ENCODE data around the gene IMMT.
A peak's percentile ranks its signal among the peaks of the same experiment; 100 is the strongest.

Gene IMMT

GRCh38 chr2:86227685-86228084 lies 32.4 kb upstream of the IMMT start:
- peak in 1 of 10 donors; percentile 13 for DNase-seq
- intact Hi-C loops (cut with DNase I): loop anchor here (10.0 kb wide), 1 partner anchor 217 kb away; the partner anchor contains the start of gene KDM3A

GRCh38 chr2:86226636-86227520 lies 31.6 kb upstream of the IMMT start:
- intact Hi-C loops (cut with DNase I): loop anchor here (10.0 kb wide), 1 partner anchor 218 kb away; the partner anchor contains the start of gene KDM3A
- peak in 1 of 10 donors; percentile 22 for DNase-seq

GRCh38 chr2:86226070-86226469 lies 30.8 kb upstream of the IMMT start:
- DNase-seq: peak in 1 of 10 donors; percentile 48
- intact Hi-C loops (cut with DNase I): loop anchor here (10.0 kb wide), 1 partner anchor 219 kb away; the partner anchor contains the start of gene KDM3A

GRCh38 chr2:86225581-86225980 lies 30.3 kb upstream of the IMMT start:
- DNase-seq: peak in 9 of 10 donors; percentile 25 to 94 (median 64)
- intact Hi-C loops (cut with DNase I): loop anchor here (10.0 kb wide), 1 partner anchor 219 kb away; the partner anchor contains the start of gene KDM3A

DNA sequence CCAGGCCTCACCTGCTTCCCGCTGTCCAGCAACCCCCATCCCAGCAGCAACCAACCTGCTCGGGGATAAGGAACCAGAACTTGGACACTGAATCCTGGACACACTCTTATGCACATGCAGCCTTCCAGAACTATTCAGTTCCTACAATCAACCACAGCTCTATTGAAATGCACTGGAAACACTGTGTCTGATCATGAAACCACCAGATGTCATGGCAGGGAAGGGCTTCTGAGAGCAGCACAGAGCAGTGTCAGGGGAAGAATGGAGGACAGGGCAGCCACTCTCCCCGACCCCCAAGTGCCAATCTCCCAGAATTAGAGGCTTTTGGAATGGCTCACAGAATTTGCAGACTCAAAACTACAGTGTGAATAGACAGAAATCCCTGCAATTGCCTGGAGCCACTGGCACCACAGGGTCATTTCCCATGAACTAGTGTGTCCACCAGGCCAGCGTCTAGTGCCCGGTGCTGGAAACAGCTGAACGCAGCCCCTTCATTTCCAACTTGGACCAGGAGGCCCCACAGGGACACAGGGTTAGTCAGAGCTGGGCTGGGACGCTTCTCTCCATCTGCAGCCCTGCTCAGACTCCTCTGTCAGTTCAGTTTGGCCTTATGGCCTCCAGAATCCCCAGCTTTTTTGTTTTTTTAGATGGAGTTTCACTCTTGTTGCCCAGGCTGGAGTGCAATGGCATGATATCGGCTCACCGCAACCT lies 29.5 kb upstream of the IMMT start:
- intact Hi-C loops (cut with DNase I): loop anchor here (5.0 to 10.0 kb wide), 3 partner anchors 73 to 220 kb away; partner anchors contain the start of gene KDM3A
- peak in 1 of 10 donors; percentile 80 for DNase-seq

- intact Hi-C loops (cut with DNase I): loop anchor here (5.0 to 10.0 kb wide), 3 partner anchors 73 to 221 kb away; partner anchors contain the start of gene KDM3A
- DNase-seq: peak in 1 of 10 donors; percentile 43
Measured at GRCh38 chr2:86223927-86224560, 28.8 kb upstream of the IMMT start.

- intact Hi-C loops (cut with DNase I): loop anchor here (5.0 to 10.0 kb wide), 3 partner anchors 74 to 221 kb away; partner anchors contain the start of gene KDM3A
- DNase-seq: peak in 8 of 10 donors; percentile 52 to 94 (median 62)
Measured at GRCh38 chr2:86223140-86223926, 28.1 kb upstream of the IMMT start.

GRCh38 chr2:86221066-86221684 lies 25.9 kb upstream of the IMMT start:
- DNase-seq: peak in 7 of 10 donors; percentile 31 to 94 (median 61)
- intact Hi-C loops (cut with DNase I): loop anchor here (5.0 to 10.0 kb wide), 3 partner anchors 76 to 224 kb away; partner anchors contain the start of gene KDM3A

DNA sequence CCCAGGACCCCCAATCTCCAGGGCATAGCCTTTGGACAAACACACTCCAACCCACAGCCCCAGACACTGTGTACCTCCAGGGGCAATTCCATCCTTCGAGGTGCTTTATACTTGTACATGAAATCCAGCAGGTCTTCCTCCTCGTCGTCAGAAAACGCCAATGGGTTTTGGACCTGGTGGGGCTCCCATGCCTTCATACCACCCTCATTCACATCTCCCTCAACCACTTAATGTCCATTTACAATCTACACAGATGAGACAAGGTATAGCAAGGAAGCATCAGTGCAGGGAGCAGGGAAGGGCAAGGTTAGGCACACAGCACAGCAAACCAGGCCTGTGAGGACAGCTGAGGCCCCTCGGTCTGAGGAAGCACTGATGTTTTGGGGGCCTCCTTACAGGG lies 24.6 kb upstream of the IMMT start:
- intact Hi-C loops (cut with DNase I): loop anchor here (5.0 to 10.0 kb wide), 3 partner anchors 77 to 225 kb away; partner anchors contain the start of gene KDM3A
- peak in 1 of 10 donors; percentile 55 for DNase-seq

DNA sequence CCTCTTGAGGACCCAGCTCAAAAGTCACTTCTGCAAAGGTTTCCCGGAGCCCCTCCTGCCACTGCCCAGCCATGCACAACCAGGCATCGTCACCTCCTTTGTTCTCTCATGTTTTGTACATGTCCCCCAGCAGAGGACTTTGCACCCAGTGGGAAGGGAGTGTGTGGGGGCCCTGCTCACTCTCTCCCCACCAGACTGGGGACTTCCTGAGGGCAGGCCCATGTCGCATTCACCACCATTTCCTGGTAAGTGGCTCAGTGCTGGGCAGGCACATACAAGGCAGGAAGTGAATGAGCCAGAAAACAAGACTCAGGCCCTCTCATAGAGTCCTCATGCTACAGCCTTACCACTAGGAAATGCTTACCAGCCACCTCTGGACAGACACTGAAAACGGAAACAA lies 22.9 kb upstream of the IMMT start:
- DNase-seq: peak in 1 of 10 donors; percentile 63
- intact Hi-C loops (cut with DNase I): no loop called here

DNA sequence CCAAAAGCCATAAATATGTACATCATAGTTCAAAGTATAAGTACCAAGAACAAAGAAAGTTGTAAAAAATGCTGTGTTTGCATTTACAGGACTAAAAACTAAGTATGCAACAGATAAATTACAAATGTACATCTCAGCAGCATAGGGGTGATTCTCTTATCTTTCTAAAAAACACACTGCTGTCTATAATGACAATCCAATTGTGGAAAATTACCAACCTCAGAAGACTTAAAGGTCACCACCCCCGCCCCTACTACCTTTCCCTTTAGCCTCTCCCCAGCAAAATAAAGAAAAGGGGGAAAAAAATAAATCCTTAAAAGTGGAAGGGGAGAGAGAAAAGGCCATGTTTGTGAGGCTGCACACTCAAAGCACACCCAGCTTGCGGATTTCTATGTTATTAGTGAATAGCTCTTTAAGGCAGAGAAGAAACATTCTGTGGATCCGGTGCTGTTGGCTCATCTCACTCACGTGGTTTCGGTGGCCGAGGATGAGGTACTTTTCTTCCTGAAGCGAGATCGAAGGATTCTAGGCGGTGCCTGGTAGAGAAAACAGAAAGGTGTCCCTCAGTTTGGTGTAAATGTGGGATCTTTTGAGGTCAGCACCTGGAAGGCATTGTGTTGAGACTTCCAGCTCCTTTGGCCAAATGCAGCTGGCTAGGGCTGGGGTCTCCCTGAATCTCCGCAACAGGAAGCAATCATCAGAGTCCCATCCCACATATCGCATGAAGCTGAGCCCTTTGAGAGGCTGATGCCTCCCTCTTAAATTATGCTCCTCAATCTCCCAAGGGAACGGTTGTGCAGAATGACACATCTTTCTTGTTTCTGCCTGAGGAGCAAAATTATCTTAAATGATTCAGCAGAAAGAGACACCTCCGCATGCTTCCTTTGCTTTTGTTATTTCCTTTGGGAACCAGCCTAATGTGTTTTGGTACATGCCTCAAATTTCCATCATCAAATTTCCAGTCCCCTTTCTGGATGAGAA lies 21.6 kb upstream of the IMMT start:
- peak in 4 of 10 donors; percentile 31 to 86 (median 53) for DNase-seq
- intact Hi-C loops (cut with DNase I): no loop called here

GRCh38 chr2:86214503-86214832 lies 19.2 kb upstream of the IMMT start:
- intact Hi-C loops (cut with DNase I): no loop called here
- no peak for DNase-seq

- peak in 1 of 10 donors; percentile 79 for DNase-seq
- intact Hi-C loops (cut with DNase I): no loop called here
Measured at GRCh38 chr2:86213699-86214502, 18.6 kb upstream of the IMMT start.

GRCh38 chr2:86213056-86213455 lies 17.8 kb upstream of the IMMT start:
- no peak for DNase-seq
- intact Hi-C loops (cut with DNase I): no loop called here

- DNase-seq: no peak
- intact Hi-C loops (cut with DNase I): no loop called here
Measured at GRCh38 chr2:86211796-86212188, 16.5 kb upstream of the IMMT start.

DNA sequence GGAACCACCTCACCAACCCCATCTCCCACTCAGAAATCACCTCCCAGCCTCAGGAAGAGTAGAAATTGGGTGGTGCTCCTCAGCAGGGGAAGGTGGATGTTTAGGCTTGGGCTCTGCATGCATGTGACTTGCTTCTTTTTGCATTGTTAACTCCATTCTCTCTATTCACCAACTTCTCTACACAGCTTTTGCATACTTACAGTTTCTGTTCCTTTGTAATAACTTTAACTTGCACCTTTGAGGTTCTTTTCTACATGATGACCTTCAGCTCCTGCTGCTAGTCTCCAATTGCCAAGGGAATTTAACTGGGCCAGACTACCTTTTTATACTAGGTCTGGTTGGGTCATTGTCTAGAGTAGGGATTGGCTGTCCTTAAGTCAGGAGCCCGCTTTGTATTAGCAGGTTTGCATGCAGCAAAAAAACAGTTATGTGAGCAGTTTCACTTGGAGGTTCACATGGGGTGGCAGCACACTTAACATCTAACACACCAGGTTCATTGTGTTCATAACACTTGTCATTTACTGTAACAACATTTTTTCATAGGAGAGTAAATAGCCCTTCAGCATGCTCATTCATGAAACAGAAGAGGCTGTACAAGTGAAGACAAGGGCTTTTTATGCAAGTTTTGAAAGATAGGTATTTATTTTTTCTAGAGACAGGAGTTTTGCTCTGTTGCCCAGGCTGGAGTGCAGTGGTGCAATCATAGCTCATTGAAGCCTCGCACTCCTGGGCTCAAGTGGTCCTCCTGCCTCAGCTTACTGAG lies 16.0 kb upstream of the IMMT start:
- intact Hi-C loops (cut with DNase I): no loop called here
- DNase-seq: peak in 1 of 10 donors; percentile 33

All from posterior cingulate gyrus (tissue), 11 donors.